ENCODE measurements around the gene WDR62.

WDR62 gene

DNA sequence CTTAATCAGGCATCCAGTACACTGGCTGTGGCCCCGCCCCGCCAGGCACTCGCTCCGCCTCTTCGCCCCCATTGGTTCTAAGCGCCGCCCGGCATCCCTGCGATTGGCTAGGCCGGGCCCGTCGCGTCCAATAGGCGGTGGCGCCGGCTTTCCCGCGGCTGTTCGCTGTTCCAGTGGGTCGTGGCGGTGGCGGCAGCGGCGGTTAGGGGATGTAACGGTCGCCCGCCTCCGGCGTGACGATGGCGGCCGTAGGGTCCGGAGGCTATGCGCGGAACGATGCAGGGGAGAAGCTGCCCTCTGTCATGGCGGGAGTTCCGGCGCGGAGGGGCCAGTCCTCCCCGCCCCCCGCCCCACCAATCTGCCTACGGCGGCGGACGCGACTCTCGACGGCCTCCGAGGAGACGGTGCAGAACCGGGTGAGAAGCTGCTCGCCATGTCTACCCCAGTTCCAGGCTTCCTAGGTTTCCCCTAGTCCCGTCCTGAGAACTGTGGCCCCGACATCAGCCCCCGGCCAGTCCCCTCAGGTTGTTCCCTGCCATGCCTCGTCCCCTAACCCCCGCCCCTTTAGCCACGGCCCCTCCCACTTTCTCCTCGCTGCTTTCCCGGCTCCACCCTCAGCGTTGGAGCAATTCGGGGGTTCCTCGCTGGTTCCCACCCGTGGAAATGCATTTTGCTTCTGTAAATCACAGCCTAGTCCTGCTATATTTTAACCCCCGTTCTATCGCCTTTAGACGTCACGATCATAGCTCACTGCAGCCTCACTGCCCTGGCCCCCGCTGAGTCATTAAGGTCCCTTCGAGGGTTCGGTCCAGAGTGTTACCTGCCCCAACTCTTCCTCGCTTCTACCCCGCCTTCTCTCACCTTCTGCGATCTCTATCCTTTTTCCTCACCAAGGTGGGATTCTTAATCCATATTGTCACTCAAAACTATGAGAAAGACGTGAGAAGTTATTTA, at the start of gene WDR62:
Gene WDR62, plus strand, starts transcription at position 165 of the 954 bp plus-strand sequence. Its CDS starts 75 bp downstream, at position 240.
- DNase-seq: peak in 4 of 6 experiments; percentile 96 to 99 (median 98)

DNA sequence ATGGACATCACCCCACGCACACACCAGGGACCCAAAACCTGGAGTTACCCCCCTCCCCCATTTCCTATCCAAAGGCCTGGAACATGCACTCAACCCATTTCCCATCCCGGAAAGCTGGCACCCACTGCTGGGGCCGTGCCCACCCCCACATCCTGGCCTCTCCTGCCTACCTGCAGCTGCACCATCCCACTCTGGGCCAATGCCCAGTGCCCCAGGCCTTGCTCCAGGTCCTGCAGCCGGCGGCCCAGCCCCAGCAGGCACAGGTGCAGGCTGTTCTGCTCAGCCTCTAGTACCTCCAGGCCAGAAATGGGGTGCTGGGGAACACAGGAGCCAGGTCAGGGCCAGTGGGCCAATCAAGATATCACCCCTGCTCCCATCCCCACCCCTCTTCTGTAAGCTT, 47.7 kb upstream of the WDR62 start:
- DNase-seq: no peak

DNA sequence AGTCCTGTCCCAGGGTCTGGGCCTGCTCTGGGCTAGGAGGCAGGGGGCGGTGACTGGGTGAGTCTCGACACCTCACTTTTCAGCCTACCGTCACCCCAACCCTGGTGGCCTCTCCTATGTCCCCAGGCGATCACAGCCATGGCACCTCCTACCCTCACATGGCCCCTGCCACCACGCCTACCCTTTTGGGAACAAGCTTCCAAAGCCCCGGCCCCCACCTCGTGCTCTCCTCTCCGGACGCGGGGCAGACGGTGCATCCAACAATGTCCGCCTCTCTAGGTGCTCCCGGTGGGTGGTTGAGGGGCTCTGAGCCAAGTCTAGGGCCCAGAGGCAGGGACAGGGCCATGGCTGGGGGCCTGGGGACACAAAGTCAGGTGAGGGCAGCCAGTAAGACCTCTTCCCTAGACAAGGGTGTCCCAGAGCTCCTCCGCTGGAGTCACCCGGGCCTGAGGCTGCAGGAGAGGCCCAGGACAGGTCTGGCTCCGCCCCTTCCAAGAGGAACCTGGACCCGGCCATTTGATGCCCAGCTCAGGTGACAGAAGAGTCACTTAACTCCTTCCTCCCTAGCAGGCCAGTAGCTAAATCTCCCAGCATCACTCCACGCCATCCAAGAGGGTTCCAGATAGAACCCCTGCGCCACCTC, 46.2 kb upstream of the WDR62 start, which contains the start of gene SYNE4:
Gene SYNE4, minus strand, starts transcription at position 478 of the 643 bp plus-strand sequence. Its CDS starts 132 bp downstream, at position 346.
- no peak for DNase-seq

DNA sequence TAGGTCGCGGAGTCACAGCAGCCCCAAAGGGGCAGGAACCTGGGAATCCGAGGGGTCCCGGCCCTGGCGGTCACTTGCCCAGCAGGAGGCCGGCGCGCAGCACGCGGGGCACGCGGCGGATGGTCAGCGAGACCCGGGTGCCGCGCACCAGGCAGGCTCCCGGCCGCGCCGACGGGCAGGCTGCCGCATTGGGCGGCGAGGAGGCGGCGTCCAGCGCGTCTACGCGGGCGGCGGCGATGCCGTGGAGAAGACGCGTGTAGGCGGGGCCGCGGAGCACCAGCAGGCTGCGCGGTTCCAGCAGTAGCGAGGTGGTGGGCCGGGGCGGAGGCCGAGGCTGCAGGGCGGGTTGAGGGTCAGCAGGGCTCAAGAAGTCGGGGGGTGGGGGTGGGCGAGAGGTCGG, 45.5 kb upstream of the WDR62 start:
- peak in 5 of 6 experiments; percentile 6 to 24 (median 13) for DNase-seq

DNA sequence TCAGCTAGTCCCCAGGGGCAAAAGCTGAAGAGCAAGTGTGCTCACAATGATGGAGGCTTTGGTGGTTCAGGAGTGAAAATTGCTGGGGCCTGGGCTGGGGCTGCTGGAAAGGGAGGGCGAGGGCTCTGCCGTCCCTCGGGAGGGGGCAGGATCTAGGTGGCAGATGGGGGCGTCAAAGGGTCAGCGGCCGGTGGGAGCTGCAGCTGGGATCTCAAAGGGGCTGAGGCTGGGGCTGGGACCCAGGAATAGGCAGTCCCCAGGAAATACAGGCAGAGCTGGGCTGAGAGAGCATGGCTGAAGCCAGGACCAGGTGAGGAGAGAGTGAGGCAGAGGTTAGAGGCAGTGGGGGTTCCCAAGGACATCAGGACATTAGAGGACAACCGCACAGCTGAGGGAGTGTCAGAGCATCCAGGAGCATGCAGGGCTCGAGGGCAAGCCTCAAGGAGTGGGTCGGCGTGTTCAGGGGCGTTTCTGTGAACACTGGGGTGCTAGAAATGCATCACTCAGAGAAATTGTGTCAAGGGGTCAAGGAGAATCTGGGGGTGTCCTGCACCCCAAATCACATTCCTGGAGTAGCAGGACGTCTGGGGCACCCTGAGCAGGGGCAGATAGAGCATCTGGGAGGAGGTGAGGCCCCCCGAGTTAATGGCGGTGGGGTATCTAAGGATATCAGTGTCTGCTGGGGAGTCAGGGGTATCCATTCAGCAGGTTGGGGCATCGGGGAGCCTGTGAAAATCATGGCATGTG, 44.9 kb upstream of the WDR62 start:
- no peak for DNase-seq

DNA sequence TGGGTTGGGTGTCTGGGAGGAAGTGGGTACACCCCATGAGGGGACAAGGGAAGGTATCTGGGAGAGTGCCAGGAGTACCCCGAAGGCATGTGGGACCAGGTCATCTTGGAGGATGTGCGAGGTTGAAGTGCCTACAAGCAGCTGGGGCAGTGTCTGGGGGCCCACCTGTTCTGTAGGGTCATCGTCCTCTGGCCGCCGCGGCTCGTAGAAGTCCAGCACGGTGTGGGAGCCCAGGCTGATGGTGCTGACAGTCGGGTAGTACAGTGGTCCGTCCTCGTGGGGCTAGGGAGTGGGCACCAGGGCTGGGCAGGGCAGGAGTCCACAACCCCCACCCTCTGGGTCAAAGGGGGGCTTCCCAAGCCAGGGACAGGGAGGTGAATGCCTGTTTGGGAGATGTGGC, 44.3 kb upstream of the WDR62 start:
- no peak for DNase-seq

DNA sequence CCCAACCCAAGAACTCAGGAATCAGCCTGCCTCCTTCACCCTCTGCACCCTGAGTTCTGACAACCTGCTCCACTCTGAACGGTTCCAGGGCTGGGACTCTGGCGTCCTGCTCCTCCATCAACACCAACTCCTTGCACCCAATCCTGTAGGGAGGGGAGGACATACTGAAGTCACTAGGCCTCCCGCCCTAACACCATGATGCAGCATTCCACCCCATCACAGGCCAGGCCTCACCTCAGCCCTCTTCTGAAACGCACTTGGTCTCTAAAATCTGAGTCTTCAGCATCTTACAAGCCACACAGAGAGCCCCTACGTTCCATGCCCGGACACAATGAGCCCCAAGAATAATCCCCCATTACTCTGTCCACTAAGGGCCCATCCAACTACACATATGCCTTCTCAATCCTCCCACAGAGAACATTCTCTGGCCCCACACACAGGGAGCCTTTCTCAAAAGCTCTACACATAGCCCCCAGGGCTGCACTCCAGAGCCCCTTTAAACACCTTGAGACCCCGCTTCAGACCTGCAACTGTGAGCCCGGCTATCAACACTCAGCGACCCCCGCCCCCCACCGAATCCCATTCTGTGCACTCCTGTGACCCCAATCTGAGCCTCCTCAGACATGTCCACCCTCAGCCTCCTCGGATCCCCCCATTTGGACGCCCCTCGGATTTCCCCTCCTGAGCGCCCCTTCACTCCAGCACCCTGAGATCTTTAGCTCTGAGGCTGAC, 41.3 kb upstream of the WDR62 start:
- no peak for DNase-seq

DNA sequence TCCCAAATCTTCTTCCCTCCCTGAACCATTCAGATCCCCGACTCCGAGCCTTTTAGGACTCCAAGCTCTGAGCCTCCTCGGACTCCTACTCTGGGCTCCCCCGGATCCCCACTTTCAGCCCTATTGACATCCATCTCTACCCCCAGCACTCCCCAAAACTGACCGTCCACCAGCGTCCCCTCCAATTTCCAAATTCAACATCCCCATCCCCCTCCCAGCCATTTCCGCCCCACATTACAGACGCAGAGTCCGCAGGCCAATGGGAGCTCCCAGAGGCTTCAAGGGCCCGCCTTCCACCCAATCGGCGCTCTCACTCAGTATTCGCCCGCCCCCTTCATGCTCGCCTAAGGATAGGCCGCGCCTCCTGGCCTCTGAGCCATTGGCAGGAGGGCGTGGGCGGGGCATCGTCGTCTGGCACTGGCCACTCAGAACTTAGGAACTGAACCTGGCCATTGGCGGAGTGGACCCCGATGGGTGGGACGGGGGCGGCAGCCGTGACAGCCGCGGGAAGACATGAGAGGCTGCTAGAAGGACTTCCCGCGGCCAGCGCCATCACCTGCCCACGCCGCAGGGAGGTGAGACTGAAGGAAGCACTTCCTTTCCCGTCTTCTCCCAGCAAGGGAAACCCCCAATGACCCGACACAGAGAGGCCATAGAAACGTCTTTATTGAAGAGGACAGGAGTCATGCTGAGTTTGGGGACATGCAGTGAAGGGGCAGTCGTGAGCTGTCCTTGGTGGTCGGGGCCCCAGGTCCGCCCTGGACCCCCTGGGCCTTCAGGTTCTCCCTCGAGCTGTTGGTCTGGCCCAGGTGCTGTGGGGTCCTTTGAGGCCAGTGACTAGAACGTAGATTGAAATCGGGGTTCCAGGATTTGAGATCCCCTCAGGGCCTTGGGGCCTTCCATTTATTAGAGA, 40.4 kb upstream of the WDR62 start, which contains the start of gene ALKBH6:
Gene ALKBH6, minus strand, starts transcription at position 202 of the 913 bp plus-strand sequence. CDS start 816 bp downstream, outside the sequence.
- peak; percentile 95 to 99 (median 96) for DNase-seq

DNA sequence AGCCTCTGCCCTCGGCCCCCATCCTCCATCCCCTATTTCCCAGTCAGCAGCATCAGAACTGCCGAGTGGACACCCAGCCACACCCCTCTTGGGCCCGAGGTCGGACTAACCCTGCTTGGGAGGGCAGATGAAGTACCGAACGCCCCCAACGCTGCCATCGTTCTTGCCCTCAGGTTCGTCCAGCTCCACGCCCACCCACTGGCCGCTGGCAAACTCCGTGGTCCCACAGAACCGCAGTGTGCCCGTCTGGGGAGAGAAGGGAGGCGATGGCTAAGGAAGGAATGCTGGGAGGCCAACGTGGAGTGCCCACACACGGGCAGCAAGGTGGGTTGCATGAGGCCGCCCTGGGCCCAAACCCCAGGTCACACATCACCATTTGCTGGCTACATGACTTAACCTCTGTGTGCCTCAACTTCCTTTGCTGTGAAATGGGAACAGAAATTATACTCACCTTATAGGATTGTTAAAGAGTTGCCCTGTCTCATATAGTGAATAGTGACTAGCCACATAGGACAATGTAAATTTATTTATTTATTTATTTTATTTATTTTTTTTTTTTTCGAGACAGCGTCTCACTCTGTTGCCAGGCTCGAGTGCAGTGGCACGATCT, 35.5 kb upstream of the WDR62 start:
- no peak for DNase-seq

DNA sequence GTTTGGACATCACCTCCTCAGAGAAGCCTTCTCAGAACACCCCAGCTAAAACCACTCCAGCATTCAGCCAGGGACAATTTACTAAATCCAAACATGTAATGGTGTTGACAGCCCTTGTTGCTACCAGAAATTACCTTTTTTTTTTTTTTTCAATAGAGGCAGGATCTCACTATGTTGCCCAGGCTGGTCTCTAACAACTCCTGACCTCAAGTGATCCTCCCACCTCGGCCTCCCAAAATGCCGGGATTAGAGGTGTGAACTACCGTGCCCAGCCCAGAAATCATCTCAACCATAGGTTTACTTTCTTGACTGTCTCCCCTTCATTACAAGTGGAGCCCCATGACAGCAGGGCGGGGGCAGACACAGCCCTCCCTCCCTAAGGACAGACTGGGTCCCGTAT, 31.3 kb upstream of the WDR62 start:
- DNase-seq: no peak

DNA sequence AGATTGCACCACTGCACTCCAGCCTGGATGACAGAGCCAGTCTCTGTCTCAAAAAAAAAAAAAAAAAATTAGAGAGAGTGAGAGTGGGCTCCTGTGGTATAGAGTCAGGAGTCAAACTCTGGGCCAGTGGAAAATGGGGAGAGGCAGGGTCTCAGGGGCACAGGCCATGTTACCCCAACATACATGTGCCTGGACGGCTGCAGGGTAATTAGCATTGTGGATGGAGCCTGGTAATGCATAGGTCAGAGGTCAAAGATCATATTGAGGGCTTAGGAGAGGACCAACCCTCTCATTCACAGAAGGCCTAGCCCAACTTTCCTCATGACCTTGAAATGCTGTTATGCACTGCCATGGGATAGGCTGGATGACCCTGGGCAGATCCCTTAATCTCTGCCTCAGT, 29.2 kb upstream of the WDR62 start:
- no peak for DNase-seq

DNA sequence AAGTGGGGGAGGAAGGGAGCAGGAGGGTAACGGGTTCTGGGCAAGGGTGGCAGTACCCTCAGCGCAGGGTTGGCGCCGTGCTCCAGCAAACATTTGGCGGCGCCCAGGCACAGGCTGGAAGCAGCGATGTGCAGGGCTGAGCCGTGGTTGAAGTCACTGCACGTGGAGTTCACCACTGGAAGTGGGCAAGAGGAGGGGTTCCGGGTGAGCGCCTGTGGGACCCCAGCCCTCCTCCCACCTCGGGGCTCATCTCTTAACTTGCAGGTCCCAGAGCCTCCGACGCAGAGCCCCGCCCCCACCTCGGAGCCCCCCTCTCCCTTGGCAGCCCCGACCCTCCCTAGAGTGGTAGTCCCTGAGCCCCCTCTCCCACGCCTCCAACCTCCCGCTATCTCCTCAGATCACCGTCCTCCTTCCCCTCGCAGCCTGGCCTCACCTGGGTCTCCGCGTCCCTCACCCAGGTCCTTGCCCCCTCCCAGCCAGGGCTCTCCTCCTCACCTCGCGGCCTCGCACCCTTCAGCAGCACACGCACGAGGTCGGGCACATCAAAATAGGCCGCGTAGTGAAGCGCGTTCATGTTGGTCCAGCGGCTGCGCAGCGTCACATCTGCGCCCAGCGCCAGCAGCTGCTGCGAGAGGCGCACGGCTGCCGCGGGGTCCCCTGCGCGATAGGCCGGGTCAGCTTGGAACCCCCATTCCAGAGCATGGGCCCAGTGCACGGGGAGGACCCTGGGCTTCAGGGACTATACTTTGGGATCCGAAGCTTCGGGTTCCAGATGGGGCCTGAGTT, 28.4 kb upstream of the WDR62 start:
- no peak for DNase-seq

DNA sequence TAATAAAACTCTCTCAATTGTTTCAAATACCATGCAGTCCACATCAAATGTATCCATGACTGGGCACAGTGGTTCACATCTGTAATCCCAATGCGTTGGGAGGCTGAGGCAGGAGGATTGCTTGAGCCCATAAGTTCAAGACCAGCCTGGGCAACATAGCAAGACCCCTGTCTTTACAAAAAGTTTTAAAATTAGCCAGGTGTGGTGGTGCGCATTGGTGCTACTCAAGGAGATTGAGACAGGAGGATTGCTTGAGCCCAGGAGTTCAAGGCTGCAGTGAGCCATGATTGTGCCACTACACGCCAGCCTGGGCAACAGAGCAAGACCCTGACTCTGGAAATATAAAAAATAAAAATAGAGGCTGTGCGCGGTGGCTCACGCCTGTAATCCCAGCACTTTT, 27.0 kb upstream of the WDR62 start:
- no peak for DNase-seq

DNA sequence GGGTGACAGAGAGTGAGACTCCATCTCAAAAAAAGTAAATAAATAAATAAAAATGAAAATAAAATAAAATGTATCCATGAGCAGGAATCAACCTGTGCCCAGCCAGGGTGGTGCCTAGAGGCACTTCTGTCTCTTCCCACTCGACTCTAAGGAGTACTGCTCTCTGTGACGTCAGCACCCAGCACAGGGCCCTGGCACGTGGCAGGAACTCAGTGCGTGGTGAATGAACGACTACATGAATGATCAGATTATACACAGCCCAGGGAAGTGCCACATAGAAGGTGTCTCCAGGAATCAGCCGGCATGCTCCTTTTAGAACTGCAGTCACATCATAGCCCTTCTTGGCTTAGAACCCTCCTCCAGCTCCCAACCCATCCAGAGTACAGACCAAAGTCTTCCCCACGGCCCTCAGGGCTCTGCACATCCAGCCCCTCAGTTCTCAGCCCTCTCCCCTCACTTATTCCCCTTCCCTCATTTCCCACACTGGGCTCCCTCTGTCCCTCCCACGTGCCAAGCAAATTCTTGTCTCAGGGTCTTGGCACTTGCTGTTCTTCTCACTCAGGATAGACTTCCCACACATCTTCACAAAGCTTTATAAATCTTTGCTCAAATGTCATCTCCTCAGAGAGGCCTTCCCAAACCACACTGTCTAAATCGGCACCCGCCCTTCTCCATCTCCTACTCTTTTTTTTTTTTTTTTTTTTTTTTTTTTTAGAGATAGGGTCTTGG, 26.2 kb upstream of the WDR62 start:
- no peak for DNase-seq

DNA sequence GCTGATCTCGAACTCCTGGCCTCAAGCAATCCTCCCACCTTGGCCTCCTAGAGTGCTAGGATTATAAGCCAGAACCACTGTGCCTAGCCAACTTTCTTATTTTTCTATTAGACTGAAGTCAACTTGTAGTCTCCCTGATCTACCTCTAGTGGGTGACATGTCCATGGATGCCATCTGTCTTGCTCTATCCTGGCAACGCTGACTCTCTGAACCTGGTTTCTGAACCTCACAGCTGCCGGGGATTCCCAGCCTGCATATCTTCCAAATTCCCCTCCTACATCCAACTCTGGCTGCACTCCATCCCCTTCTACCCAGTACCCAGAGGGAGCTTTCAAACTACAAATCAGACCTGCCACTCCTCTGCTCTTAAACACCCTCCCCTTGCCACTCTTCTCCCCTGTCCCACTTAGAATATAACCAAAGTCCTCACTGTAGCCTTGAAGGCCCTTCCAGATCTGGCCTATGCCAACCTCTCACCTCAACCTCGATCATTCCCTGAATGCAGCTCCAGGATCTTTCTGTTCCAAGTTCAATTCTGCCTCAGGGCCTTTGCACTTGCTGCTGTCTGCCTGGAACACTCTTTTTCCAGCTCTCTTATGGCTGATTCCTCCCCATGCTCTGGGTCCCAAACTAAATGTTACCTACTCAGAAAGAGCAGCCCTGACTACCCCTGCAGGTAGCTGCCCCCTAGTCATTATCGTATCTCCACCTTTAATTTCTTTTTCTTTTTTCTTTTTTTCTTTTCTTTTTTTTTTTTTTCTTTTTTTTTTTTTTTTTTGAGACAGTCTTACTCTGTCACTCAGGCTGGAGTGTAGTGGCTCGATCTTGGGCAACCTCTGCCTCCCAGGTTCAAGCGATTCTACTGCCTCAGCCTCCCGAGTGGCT, 24.2 kb upstream of the WDR62 start:
- DNase-seq: no peak

DNA sequence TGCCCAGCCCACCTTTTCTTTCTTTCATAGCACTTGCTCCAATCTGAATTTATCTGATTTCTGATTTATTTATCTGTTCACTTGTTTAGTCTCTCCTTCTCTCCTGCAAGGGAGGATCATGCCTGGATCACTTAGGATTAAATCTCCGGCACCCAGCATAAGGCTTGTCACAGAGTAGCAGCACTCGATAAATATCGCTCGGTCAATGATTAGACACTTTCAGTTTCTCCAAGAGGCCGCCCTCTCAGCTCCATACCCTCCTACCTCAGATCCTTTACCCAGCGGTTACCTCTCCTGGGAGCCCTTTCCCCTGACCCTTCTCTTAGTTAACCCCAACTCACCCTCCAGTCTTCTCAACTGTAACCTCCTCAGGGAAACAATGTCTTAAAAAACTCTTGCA, 23.4 kb upstream of the WDR62 start:
- no peak for DNase-seq

DNA sequence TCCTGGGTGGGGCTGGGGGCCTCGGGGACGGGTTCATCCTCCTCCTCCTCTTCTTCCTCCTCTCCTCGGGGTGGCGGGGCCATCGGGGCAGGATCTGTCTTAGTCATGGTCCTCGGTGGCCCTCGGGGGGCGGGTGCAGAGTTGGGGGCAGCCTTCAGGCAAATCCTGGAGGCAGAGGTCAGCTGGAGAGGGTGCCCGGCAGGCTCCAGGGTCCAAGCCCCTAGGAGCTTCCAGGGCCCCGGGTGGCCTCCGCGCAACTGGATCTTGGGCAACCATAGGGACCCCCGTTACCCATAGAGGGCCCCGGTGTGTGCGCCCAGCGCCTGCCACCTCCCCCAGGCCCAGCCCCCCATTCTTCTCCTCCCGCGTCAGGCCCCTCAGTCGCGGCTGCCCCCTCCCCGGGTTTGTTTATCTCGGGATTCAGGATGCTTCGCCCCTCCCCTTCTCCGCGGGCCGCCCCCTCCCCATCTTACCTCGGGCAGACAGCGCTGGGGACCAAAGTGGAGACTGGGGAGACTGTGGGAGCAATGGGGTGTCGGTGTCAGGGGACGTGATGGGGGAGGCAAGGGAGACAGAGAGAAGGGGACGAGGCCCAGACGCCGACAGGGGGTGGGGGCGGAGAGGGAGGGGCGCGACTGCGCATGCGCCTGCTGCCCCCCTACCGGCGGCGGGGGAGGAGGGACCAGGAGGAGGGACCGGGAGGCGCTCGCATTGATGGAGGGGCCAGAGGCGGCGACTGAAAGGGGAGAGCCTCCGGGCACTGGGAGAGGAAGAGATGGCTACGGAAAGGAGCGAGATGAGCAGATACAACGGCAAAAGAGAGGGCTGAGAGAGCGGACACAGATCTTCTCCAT, 22.2 kb upstream of the WDR62 start, which contains the start of gene CLIP3:
Gene CLIP3, minus strand, starts transcription at position 623 of the 854 bp plus-strand sequence. Its CDS starts 516 bp downstream, at position 107.
- DNase-seq: peak in 5 of 6 experiments; percentile 8 to 38 (median 15)

All from stimulated activated naive CD4-positive, alpha-beta T cell (primary cell).